Stimulated activated CD8-positive, alpha-beta memory T cell treated with anti-CD3 and anti-CD28 coated beads, Interleukin-15, amount 100 ng/mL, for 48 hours (primary cell): ENCODE data around the gene MISP.

Source experiments
- DNase-seq, 2 donors: peaks; one replicate each; pipeline ENCODE4 v3.0.0-alpha.2; 2020; ENCODE audit warnings: low read depth in 2 of 2

The MISP gene

GRCh38 chr19:772063-772462 is 21.2 kb downstream of the MISP start:
- no peak for DNase-seq

- no peak for DNase-seq
Measured at GRCh38 chr19:772730-773436, 22.0 kb downstream of the MISP start.

- DNase-seq = no peak
Measured at GRCh38 chr19:776549-776948, 25.6 kb downstream of the MISP start.

- no peak for DNase-seq
Measured at GRCh38 chr19:778910-779653, 28.2 kb downstream of the MISP start.

- no peak for DNase-seq
Measured at GRCh38 chr19:780935-781334, 30.0 kb downstream of the MISP start.

GRCh38 chr19:781800-782184 is 30.9 kb downstream of the MISP start:
- no peak for DNase-seq

- DNase-seq = no peak
Measured at GRCh38 chr19:782185-782877, 31.4 kb downstream of the MISP start.

GRCh38 chr19:782878-783668 is 32.2 kb downstream of the MISP start:
- no peak for DNase-seq

GRCh38 chr19:784541-784940 is 33.6 kb downstream of the MISP start:
- DNase-seq = no peak

GRCh38 chr19:787536-787935 is 36.6 kb downstream of the MISP start:
- no peak for DNase-seq

- DNase-seq = no peak
Measured at GRCh38 chr19:788686-788982, 37.7 kb downstream of the MISP start.

GRCh38 chr19:788983-789700 is 38.2 kb downstream of the MISP start:
- DNase-seq = no peak

- no peak for DNase-seq
Measured at GRCh38 chr19:789701-790060, 38.8 kb downstream of the MISP start.

- DNase-seq = no peak
Measured at GRCh38 chr19:791007-791566, 40.2 kb downstream of the MISP start.

GRCh38 chr19:791567-792305 is 40.8 kb downstream of the MISP start:
- no peak for DNase-seq

GRCh38 chr19:792306-792885 is 41.5 kb downstream of the MISP start:
- no peak for DNase-seq

GRCh38 chr19:793806-794205 is 42.9 kb downstream of the MISP start:
- DNase-seq = no peak

GRCh38 chr19:795073-795611 is 44.2 kb downstream of the MISP start:
- DNase-seq = no peak

GRCh38 chr19:795691-796581 is 45.0 kb downstream of the MISP start:
- no peak for DNase-seq
